HG03108 (cell line): ENCODE measurements around the gene MRPL43.

Source experiments
- ATAC-seq: cut with Tn5 transposase; IDR thresholded peaks from one replicate; pipeline ENCODE4 v1.9.1; 2021; ENCODE audit warnings: moderate library complexity; ENCODE audit not compliant: unreplicated experiment

Gene MRPL43

GRCh38 chr10:101020427-101021075 lies 33.3 kb upstream of the MRPL43 start:
- ATAC-seq = no peak

- no peak for ATAC-seq
Observed at GRCh38 chr10:101019440-101019703, 32.1 kb upstream of the MRPL43 start.

GRCh38 chr10:101018600-101019439 lies 31.5 kb upstream of the MRPL43 start:
- no peak for ATAC-seq

- ATAC-seq = no peak
Observed at GRCh38 chr10:101018118-101018599, 30.9 kb upstream of the MRPL43 start.

GRCh38 chr10:101016814-101017213 lies 29.5 kb upstream of the MRPL43 start:
- no peak for ATAC-seq

GRCh38 chr10:101015582-101015973 lies 28.3 kb upstream of the MRPL43 start:
- ATAC-seq = no peak

- no peak for ATAC-seq
Observed at GRCh38 chr10:101014966-101015581, 27.8 kb upstream of the MRPL43 start.

- ATAC-seq = no peak
Observed at GRCh38 chr10:101014230-101014884, 27.1 kb upstream of the MRPL43 start.

- no peak for ATAC-seq
Observed at GRCh38 chr10:101013365-101013825, 26.1 kb upstream of the MRPL43 start.

GRCh38 chr10:101012525-101013364 lies 25.4 kb upstream of the MRPL43 start:
- peak; percentile 84 for ATAC-seq

- no peak for ATAC-seq
Observed at GRCh38 chr10:101011517-101012423, 24.5 kb upstream of the MRPL43 start.

GRCh38 chr10:101010329-101010728 lies 23.0 kb upstream of the MRPL43 start:
- ATAC-seq = no peak

GRCh38 chr10:101008823-101009423 lies 21.6 kb upstream of the MRPL43 start:
- no peak for ATAC-seq

GRCh38 chr10:101007915-101008822 lies 20.9 kb upstream of the MRPL43 start:
- no peak for ATAC-seq

- no peak for ATAC-seq
Observed at GRCh38 chr10:101007099-101007711, 19.9 kb upstream of the MRPL43 start.

GRCh38 chr10:101006593-101007098 lies 19.3 kb upstream of the MRPL43 start:
- ATAC-seq = no peak

- no peak for ATAC-seq
Observed at GRCh38 chr10:101005869-101006567, 18.7 kb upstream of the MRPL43 start.
